Mesendoderm (in vitro differentiated cells): Measurements from ENCODE around the gene MOB3A. TPM values are rescaled to one million over a fixed set of nuclear protein-coding genes. Genes with fewer than 3 reads are reported as not detected.

ENCODE experiments used
- DNase-seq: peaks from one replicate; pipeline ENCODE4 v3.0.0; 2013
- H2AK5ac ChIP-seq: 2 replicates; pipeline ENCODE4 v1.6.1; 2013; ENCODE audit warnings: low read length, inconsistent platforms
- H2BK120ac ChIP-seq: 2 replicates; pipeline ENCODE4 v1.6.1; 2013; ENCODE audit warnings: low read depth, mild to moderate bottlenecking, low read length, moderate library complexity, mixed read lengths
- H2BK15ac ChIP-seq: replicated peaks from 2 replicates; pipeline ENCODE4 v1.6.1; 2013; ENCODE audit warnings: low read depth, mild to moderate bottlenecking, moderate library complexity
- H2BK5ac ChIP-seq: 2 replicates; pipeline ENCODE4 v1.6.1; 2013; ENCODE audit warnings: low read length, inconsistent platforms
- H3K18ac ChIP-seq: 2 replicates; pipeline ENCODE4 v1.6.1; 2013; ENCODE audit warnings: mild to moderate bottlenecking, low read length, mixed read lengths
- H3K23ac ChIP-seq: one replicate; pipeline ENCODE4 v1.6.1; 2013; ENCODE audit warnings: low read length
- H3K27ac ChIP-seq: 2 replicates; pipeline ENCODE4 v1.5.1; 2013; ENCODE audit warnings: low read depth, mild to moderate bottlenecking, inconsistent platforms, low read length, moderate library complexity
- H3K27me3 ChIP-seq: 2 replicates; pipeline ENCODE4 v1.6.1; 2013; ENCODE audit warnings: low read length, control low read depth, mild to moderate bottlenecking, inconsistent platforms; ENCODE audit not compliant: insufficient read depth, poor library complexity
- H3K36me3 ChIP-seq: 2 replicates; pipeline ENCODE4 v1.6.1; 2013; ENCODE audit warnings: low read length, inconsistent platforms; ENCODE audit not compliant: control insufficient read depth, insufficient read depth
- H3K4ac ChIP-seq: one replicate; pipeline ENCODE4 v1.6.1; 2013; ENCODE audit warnings: low read depth, mild to moderate bottlenecking, low read length, moderate library complexity
- H3K4me1 ChIP-seq: 2 replicates; pipeline ENCODE4 v1.6.1; 2013; ENCODE audit warnings: low read depth, low read length, inconsistent platforms; ENCODE audit not compliant: control insufficient read depth
- H3K4me2 ChIP-seq: 2 replicates; pipeline ENCODE4 v1.6.1; 2013; ENCODE audit warnings: low read length
- H3K4me3 ChIP-seq: 2 replicates; pipeline ENCODE4 v1.5.1; 2013; ENCODE audit warnings: mild to moderate bottlenecking, low read length
- H3K56ac ChIP-seq: one replicate; pipeline ENCODE4 v1.6.1; 2013; ENCODE audit warnings: low read length
- H3K79me1 ChIP-seq: 2 replicates; pipeline ENCODE4 v1.6.1; 2013; ENCODE audit warnings: low read length, inconsistent platforms
- H3K79me2 ChIP-seq: 2 replicates; pipeline ENCODE4 v1.6.1; 2013; ENCODE audit warnings: mild to moderate bottlenecking, low read length; ENCODE audit not compliant: control insufficient read depth, insufficient read depth
- H3K9ac ChIP-seq: 2 replicates; pipeline ENCODE4 v1.6.1; 2013; ENCODE audit warnings: low read length, inconsistent platforms
- H4K5ac ChIP-seq: one replicate; pipeline ENCODE4 v1.6.1; 2013; ENCODE audit warnings: low read length
- H4K8ac ChIP-seq: one replicate; pipeline ENCODE4 v1.6.1; 2013; ENCODE audit warnings: low read depth, mild to moderate bottlenecking, control low read depth, low read length, moderate library complexity
- WGBS: extraction: QIAGEN DNeasy Blood & Tissue Kit; methylation state at CpG from one replicate; pipeline ENCODE4 v1.1.7; 2013; ENCODE audit warnings: low lambda C conversion rate, missing lambda C conversion rate; ENCODE audit not compliant: insufficient coverage; ENCODE audit errors: extremely low coverage; 5-methylcytosine and 5-hydroxymethylcytosine counted together
- small RNA-seq: library from polyadenylated mRNA; stranded (forward); fragments of <200 nt; extraction: miRNeasy Mini kit (QIAGEN cat#:217004); gene quantifications from one replicate; pipeline ENCODE3, GENCODE V24; 2013; ENCODE audit not compliant: insufficient read depth

The MOB3A gene

DNA sequence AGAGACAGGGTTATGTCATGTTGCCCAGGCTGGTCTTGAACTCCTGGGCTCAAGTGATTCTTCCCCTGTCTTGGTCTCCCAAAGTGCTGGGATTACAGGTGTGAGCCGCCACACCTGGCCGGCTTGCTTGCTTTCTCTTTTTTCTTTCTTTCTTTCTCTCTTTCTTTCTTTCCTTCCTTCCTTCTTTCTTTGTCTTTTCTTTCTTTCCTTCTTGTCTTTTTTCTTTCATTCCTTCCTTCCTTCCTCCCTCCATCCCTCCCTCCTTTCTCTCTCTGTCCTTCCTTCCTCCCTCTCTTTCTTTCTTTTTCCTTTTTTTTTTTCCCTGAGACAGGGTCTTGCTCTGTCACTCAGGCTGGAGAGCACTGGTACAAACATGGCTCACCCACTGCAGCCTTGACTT, 73.8 kb downstream of the MOB3A start:
- Histone ChIP-seq H3K56ac (no peak overlapping the region), H3K4me3 (no peak overlapping the region), H3K79me2 (no peaks in the 10 kb centered on the region), H3K27me3 (no peaks in the 10 kb centered on the region), H3K23ac (no peak overlapping the region), H3K4me2 (no peak overlapping the region), H3K4ac (no peak overlapping the region), H3K27ac (no peak overlapping the region), H2BK120ac (no peak overlapping the region), H3K79me1 (no peaks in the 10 kb centered on the region), H3K9ac (no peak overlapping the region), H3K4me1 (no peaks in the 10 kb centered on the region), H3K36me3 (no peaks in the 10 kb centered on the region), H2BK15ac (no peak overlapping the region), H2BK5ac (no peak overlapping the region), H2AK5ac (no peak overlapping the region), H3K18ac (no peak overlapping the region), H4K8ac (no peak overlapping the region), H4K5ac (no peak overlapping the region)
- WGBS, result no CpG with 5 or more reads among the region's 2 CpGs
- no peak for DNase-seq

DNA sequence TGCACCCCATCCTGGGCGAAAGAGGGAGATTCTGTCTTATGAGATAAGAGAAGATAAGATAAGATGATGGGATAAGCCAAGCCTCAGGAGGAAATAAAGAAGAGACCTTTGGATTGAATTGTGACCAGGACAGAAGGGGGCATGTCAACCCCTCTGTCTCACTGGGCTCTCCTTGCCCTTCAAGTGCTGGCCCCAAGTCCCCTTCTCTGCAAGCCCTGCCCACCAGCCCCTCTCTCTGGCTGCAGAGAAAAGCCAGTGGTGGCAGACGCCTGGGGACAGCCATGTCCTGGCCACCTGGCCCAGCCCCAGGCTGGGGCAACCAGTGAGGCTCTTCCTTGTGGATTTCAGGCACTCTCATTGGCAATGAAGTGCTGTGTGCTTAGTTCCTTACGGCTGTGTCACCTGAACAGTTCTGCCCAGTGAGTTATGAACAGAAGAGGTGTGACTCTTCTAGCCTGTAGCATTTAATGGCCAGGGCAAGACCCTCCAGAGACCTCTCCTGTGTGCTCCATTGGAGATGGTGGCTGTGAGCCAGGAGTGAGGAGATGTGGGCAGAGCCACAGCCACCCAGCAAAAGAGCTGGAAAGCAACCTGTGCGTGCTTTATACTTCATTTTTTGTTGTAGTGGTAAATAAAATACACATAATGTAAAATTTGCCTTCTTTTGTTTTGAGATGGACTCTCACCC, 74.5 kb downstream of the MOB3A start:
- Histone ChIP-seq H3K4me2 (no peak overlapping the region), H3K27me3 (no peaks in the 10 kb centered on the region), H3K4me3 (no peak overlapping the region), H3K36me3 (no peaks in the 10 kb centered on the region), H4K5ac (no peak overlapping the region), H3K4ac (no peak overlapping the region), H2AK5ac (no peak overlapping the region), H3K9ac (no peak overlapping the region), H3K79me1 (no peaks in the 10 kb centered on the region), H3K79me2 (no peaks in the 10 kb centered on the region), H3K27ac (no peak overlapping the region), H3K4me1 (no peaks in the 10 kb centered on the region), H4K8ac (no peak overlapping the region), H3K56ac (peak overlapping the region; percentile 50), H2BK15ac (no peak overlapping the region), H3K23ac (no peak overlapping the region), H2BK5ac (no peak overlapping the region), H3K18ac (no peak overlapping the region), H2BK120ac (no peak overlapping the region)
- peak; percentile 80 for DNase-seq
- no CpG with 5 or more reads among the region's 4 CpGs for WGBS

Small RNA genes within 50 kb of the gene (small RNA-seq; reads per million reads assigned to genes)
- not detected for gene AC007136.1
